Measurements from ENCODE around the gene LIN54.

The LIN54 gene

GRCh38 chr4:82905205-82905604 is 105.4 kb downstream of the LIN54 start:
- ChIA-PET POLR2A (ENCODE audit: low non-redundant PET) (no interaction called here), CTCF (interaction anchor here (0.7 kb wide), 1 partner anchor 40 kb away, joined by 5 read pairs; no protein-coding TSS in a partner anchor)
- DNase-seq (ENCODE audit: low spot score), result no peak
- TF ChIP-seq, protein P1, sequence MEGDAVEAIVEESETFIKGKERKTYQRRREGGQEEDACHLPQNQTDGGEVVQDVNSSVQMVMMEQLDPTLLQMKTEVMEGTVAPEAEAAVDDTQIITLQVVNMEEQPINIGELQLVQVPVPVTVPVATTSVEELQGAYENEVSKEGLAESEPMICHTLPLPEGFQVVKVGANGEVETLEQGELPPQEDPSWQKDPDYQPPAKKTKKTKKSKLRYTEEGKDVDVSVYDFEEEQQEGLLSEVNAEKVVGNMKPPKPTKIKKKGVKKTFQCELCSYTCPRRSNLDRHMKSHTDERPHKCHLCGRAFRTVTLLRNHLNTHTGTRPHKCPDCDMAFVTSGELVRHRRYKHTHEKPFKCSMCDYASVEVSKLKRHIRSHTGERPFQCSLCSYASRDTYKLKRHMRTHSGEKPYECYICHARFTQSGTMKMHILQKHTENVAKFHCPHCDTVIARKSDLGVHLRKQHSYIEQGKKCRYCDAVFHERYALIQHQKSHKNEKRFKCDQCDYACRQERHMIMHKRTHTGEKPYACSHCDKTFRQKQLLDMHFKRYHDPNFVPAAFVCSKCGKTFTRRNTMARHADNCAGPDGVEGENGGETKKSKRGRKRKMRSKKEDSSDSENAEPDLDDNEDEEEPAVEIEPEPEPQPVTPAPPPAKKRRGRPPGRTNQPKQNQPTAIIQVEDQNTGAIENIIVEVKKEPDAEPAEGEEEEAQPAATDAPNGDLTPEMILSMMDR (conservative IDR thresholded peaks at IDR 0.05; ENCODE audit: low read depth), result no peak
- H3K27ac ChIP-seq, result no peak overlapping the region

DNA sequence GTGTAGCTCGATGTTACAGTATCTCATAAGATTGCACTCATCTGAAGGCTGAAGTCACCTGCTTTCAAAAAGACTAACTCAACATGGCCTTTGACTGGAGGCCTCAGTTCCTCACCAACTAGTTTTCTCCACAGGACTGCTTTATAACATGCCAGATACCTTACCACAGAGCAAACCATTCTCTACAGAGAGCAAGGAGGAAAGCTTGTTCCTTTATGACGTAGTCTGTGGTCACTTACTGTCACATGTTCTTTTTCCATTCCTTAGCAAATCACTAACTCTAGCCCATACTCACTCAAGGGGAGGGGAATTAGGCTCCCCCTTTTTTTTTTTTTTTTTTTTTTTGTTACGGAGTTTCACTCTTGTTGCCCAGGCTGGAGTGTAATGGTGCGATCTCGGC is 106.9 kb downstream of the LIN54 start:
- TF ChIP-seq, protein P1 (conservative IDR thresholded peaks at IDR 0.05; ENCODE audit: low read depth), result no peak
- no peak overlapping the region for H3K27ac ChIP-seq
- POLR2A ChIA-PET (ENCODE audit: low non-redundant PET), result interaction anchor here (0.7 kb wide), 1 partner anchor 132 kb away, joined by 5 read pairs; no protein-coding TSS in a partner anchor
- DNase-seq (ENCODE audit: low spot score), result no peak
- CTCF ChIA-PET, result interaction anchor here (0.7 kb wide), 1 partner anchor 146 kb away, joined by 3 read pairs; no protein-coding TSS in a partner anchor

DNA sequence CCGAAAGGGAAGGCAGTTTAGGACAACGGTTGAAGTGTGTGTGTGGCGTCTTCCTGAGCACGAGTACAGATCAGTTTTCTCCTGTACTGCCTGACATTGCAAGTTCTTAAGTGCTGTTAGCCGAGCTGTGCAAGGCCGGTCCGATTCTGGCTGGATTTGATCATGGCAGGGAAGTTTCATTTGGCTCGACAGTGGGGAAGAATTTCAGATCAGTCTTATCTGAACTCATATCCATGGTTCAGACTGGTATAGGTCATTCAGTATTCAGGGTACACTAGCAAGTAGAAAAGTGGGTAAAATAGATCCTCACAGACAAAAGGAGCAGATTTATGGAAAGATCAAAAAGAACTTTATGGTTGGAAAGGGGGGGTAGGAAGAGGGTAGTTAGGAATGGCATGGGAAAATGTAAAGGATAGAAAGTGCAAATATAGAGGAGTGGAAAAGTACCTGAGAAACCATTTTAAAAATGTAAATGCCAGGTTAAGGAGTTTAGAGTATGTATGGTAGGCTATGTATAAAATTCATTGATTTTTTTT is 109.4 kb downstream of the LIN54 start:
- POLR2A ChIA-PET (ENCODE audit: low non-redundant PET), result interaction anchor here (1.1 kb wide), 1 partner anchor 112 kb away, joined by 3 read pairs; no protein-coding TSS in a partner anchor
- H3K27ac ChIP-seq, result peak overlapping the region; percentile 99
- TF ChIP-seq, protein P1 (conservative IDR thresholded peaks at IDR 0.05; ENCODE audit: low read depth), result no peak
- CTCF ChIA-PET, result no interaction called here
- no peak for DNase-seq (ENCODE audit: low spot score)

GRCh38 chr4:82900411-82901182 is 110.0 kb downstream of the LIN54 start, which contains the start of gene THAP9:
Gene THAP9 (plus strand): TSS chr4:82900735. CDS start chr4:82900803, 68 bp downstream.
- H3K27ac ChIP-seq, result peak within 1 kb of the TSS; percentile 99
- POLR2A ChIA-PET (ENCODE audit: low non-redundant PET), result interaction anchor here (1.1 kb wide), 1 partner anchor 113 kb away, joined by 3 read pairs; no protein-coding TSS in a partner anchor
- TF ChIP-seq, protein P1 (conservative IDR thresholded peaks at IDR 0.05; ENCODE audit: low read depth), result no peak

GRCh38 chr4:82900066-82900410 is 110.6 kb downstream of the LIN54 start:
- peak overlapping the region; percentile 99 for H3K27ac ChIP-seq
- CTCF ChIA-PET, result interaction anchor here (0.6 to 0.8 kb wide), 2 partner anchors 111 to 382 kb away, joined by 4 to 5 read pairs; no protein-coding TSS in a partner anchor
- POLR2A ChIA-PET (ENCODE audit: low non-redundant PET), result interaction anchor here (0.7 to 1.1 kb wide), 2 partner anchors 113 to 380 kb away, joined by 3 read pairs; no protein-coding TSS in a partner anchor
- TF ChIP-seq, protein P1 (conservative IDR thresholded peaks at IDR 0.05; ENCODE audit: low read depth), result no peak
- no peak for DNase-seq (ENCODE audit: low spot score)

More at GRCh38 chr4:82900411-82901182, 110.0 kb downstream of the LIN54 start, which contains the start of gene THAP9:
- CTCF ChIA-PET, result interaction anchor here (0.6 kb wide), 1 partner anchor 111 kb away, joined by 5 read pairs; no protein-coding TSS in a partner anchor
- DNase-seq (ENCODE audit: low spot score), result peak; percentile 94

DNA sequence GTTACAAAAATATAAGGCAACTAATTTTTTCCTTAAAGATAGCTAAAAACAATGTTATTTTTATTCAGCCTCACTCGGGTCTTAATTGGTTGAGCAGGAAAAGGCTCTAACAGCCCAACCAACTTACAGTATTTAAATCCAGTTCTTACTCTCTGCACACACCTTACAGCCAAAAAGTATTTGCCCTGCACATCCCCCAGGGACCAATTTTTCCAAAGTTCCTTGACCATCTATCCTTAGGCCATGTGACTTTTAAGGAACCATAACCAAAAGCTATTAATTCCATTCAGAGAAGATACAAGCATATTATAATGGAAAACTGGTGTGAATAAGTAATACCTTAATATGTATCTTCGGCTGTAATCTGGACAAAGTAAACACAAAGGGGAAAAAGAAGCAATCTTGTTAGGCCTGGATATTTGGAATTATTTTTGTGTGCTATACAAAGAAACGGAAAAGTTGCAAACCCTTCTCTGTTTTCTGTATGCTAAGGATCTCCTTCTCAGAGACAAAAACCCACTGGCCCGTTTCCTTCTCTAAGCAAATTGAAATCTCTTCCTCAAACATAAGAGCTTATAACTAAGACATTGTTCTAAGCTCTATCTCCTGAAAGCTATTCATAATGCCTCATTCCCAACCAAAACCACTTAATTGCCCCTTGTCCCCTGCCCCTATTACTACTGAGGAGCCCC is 111.1 kb downstream of the LIN54 start:
- ChIA-PET CTCF (interaction anchor here (0.6 to 0.9 kb wide), 5 partner anchors 13 to 383 kb away, joined by 3 to 5 read pairs (median 3); no protein-coding TSS in a partner anchor), POLR2A (ENCODE audit: low non-redundant PET) (interaction anchor here (0.7 kb wide), 1 partner anchor 381 kb away, joined by 3 read pairs; no protein-coding TSS in a partner anchor)
- DNase-seq (ENCODE audit: low spot score), result no peak
- peak overlapping the region; percentile 99 for H3K27ac ChIP-seq
- TF ChIP-seq, protein P1 (conservative IDR thresholded peaks at IDR 0.05; ENCODE audit: low read depth), result no peak
